Medulla oblongata (tissue), 1 donor: ENCODE data around the gene CASKIN1.
A peak's percentile ranks its signal among the peaks of the same experiment; 100 is the strongest.

ENCODE experiments used
- DNase-seq: peaks from one replicate; pipeline ENCODE4 v3.0.0-alpha.2; 2015; ENCODE audit errors: extremely low spot score

Gene CASKIN1

DNA sequence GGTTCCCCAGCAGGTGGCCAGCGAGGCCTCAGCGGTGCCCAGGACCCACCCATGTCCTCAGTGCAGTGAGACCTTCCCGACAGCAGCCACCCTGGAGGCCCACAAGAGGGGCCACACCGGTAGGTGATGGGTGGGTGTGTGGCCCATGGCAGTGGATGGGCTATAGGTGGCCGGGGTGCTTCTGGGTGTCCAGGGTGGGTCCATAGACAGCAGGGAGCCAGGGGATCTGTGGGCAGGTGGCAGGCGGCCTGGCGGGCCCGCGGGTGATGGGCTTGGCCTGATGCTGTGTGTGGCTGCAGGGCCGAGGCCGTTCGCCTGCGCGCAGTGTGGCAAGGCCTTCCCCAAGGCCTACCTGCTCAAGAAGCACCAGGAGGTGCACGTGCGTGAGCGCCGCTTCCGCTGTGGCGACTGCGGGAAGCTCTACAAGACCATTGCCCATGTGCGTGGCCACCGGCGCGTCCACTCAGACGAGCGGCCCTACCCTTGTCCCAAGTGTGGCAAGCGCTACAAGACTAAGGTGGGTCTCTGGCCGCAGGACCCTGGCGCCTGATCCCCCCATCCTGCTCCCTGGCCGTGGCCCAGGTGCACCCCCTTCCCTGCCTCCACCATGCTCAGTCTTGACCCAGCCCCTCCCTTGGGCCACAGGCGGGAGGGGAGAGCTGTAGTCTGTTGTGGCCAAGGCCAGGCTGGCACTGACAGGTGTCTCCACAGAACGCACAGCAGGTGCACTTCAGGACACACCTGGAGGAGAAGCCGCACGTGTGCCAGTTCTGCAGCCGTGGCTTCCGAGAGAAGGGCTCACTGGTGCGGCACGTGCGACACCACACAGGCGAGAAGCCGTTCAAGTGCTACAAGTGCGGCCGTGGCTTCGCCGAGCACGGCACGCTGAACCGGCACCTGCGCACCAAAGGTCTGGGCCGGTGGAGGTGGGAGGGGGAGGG is 37.7 kb upstream of the CASKIN1 start:
- no peak for DNase-seq

DNA sequence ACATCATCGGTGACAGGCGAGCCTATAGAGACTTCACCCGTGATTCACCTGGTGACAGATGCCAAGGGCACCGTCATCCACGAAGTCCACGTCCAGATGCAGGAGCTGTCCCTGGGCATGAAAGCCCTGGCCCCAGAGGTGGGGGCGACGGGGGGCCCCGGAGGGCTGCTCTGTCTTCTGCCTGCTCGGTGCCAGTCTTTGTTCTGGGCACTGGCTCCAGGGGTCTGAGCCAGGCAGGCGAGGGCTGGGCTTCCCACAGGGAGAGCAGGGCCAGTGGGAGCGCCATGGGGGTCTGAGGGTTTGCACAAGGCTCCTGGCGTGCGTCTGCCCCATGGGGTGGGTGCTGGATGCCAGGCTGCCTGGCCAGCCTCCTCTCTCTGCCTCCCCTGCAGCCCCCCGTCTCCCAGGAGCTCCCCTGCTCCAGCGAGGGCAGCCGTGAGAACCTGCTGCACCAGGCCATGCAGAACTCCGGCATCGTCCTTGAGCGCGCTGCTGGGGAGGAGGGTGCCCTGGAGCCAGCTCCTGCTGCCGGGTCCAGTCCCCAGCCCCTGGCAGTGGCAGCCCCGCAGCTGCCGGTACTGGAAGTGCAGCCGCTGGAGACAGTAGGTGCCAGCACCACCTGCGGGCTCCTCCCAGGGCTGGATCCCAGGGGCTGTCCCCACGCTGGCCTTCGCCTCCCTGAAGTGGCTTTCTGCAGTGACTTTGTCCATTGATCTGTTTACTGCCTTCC is 36.8 kb upstream of the CASKIN1 start:
- no peak for DNase-seq

DNA sequence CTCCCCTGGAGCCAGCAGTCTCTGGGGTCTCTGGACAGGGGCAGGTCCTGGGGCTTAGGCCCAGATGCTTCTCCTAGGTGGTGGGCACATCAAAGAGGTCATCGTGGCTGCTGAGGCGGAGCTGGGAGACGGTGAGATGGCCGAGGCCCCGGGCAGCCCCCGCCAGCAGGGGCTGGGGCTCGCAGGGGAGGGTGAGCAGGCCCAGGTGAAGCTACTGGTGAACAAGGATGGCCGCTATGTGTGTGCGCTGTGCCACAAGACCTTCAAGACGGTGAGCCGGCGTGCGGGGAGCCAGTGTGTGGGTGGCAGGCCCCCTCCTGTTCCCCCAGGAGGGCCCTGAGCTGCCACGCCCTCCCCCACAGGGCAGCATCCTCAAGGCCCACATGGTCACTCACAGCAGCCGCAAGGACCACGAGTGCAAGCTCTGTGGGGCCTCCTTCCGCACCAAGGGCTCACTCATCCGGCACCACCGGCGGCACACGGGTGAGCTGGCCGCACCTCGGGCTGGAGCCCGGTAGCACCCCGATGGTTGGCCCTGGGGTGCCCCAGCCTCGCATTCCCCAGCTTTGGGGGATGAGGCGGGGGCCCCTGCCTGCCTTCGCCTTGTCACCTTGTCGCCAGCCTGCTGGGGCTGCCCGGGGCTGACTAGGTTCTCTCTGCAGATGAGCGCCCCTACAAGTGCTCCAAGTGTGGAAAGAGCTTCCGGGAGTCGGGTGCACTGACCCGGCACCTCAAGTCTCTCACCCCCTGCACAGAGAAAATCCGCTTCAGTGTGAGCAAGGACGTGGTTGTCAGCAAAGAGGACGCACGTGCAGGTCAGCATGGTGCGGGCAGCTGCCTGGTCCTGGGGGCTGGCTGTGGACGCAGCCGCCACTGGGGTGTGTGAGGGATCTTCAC is 35.9 kb upstream of the CASKIN1 start:
- no peak for DNase-seq

DNA sequence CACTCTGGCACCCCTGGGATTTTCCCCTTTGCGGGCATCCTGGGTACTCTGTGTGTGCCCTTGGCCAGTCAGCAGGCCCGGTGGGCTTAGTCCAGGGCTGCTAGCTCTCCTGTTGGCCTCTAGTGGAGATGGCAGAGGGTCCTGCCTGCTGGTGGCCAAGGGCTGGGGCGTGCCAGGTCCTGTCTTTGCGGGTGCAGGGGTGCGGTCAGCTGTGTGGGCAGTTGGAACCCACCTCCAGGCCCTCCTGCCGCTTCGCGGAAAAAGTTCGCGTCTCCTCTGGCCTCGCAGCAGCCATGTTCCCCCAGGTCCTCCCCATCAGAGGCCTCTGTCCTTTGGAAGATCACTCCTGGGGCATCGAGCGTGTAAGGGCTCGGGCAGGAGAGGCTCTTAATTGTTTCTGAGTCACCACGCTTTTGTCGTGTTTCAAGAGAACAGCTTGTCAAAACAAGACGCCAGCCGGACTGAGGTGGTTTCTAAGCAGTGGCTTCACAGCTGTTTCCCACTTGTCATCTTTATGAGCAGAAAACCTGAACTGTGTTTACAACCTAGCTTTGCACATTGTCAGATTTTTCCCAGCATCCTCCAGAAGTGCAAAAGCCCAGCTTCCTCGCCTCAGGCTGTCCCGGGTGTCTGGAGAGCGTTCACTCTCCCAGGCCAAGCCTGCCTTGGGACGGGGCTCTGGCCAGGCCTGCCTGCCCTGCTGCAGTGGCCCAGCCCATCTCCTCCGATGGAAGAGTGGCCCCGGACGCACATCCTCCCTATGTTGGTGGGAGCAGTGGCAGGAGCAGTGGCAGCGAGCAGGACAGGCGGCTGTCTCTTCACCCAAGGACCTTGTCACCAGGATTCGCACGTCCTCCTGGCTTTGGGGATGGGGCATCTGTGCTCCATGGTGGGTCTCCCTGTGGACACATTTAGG is 34.9 kb upstream of the CASKIN1 start:
- no peak for DNase-seq

DNA sequence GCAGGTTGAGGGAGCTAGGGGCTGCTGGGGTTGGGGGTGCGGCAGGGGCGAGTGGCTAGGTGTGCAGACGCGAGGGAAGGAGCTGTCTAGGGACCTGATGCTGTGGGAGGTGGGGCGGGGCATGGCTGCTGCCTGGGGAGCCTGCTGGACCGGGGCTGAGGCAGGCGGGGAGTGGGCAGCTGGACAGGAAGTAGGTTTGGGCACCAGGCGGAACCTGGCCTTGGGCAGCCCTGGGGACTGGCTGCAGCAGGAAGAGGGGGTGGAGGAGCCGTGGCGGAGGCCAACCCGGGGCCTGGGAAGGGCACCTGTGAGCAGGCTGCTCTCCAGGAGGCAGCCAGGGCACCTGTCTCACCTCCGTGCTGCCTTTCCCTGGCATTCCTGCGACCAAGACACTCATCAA is 34.0 kb upstream of the CASKIN1 start:
- DNase-seq = no peak

DNA sequence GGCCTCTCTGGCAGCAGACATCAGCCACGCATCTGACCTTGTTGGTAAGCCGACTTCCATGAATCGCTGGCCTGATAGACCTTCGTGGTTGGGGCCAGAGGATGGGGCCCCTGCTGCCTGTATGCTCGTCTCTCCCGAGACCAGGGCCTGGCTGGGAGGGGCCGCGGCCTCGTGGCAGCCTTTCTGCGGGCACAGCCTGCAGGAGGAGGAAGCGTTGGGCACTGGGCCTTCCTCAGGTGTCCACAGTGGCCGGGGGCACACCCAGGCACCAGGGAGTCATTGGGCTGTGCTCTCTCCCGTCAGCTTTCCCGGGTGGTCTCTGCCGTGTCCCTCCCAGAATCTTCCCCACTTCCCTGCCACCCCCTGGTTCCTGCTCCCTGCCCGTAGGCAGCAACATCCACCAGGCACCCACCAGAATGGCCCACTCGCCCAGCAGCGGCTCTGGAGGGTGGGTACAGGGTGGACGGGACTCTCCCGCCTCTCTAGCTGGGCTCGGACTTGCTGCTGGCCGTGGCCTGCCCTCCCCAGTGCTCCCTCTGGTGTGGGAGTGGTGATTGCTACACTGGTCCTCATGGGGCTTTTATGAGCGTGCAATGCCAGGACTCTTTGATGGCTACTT is 33.3 kb upstream of the CASKIN1 start:
- no peak for DNase-seq

DNA sequence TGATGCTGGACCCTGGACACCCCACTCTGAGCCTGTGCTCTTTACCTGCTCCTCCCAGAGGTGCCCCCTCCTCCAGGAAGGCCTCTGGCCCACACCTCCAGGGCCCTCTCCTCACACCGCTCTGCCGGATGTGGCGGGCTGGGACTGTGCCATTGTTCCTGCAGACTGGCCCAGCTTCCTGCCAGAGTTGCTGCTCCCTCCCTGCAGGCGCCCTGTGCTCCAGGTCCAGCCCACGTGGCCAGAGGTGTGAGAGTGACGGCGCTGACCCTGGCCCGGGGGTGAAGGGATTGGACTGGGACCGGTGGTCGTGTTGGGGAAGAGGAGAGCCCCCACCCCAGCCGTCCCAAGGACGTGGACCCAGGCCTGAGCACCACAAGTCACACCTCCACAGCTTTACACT is 32.7 kb upstream of the CASKIN1 start:
- DNase-seq = no peak

DNA sequence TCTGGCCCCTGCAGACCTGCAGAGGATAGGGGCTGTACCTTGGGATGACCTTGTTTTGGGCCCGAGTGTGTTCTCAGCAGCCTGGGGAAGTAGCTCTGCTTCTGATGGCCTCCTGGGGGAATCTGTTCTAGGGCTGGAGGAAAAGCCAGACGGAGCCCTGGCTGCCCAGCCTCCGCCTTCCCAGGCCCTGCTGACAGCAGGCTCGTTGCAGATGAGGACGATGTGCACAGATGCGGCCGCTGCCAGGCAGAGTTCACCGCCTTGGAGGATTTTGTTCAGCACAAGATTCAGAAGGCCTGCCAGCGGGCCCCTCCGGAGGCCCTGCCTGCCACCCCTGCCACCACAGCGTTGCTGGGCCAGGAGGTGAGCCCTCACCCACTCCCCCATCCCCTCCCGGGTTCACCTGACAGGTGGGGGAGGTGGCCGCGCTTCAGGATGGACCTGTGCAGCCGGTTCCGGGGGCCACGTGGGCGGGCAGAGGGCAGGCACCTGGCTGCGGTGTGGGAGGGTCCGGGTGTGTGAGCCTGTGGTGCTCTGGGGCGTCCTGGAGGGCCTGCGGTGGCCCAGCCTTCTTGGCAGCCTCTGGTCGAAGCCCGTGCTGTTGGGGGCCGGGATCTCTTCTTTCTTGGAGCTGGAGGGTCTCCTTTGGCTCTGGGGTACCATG is 31.9 kb upstream of the CASKIN1 start:
- DNase-seq = no peak

DNA sequence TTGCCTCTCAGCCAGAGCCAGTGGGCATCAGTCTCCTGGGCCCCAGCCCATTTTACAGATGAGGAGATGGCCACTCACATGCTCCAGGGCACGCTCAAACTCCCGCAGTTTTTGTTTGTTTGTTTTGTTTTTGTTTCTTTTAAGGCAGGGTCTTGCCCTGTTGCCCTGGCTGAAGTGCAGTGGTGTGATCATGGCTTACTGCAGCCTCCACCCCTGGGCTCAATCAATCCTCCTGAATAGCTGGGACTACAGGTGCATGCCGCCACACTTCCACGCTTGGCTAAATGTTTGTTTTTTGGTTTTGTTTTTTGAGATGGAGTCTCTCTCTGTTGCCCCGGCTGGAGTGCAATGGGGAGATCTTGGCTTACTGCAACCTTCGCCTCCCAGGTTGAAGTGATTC is 30.5 kb upstream of the CASKIN1 start:
- no peak for DNase-seq

DNA sequence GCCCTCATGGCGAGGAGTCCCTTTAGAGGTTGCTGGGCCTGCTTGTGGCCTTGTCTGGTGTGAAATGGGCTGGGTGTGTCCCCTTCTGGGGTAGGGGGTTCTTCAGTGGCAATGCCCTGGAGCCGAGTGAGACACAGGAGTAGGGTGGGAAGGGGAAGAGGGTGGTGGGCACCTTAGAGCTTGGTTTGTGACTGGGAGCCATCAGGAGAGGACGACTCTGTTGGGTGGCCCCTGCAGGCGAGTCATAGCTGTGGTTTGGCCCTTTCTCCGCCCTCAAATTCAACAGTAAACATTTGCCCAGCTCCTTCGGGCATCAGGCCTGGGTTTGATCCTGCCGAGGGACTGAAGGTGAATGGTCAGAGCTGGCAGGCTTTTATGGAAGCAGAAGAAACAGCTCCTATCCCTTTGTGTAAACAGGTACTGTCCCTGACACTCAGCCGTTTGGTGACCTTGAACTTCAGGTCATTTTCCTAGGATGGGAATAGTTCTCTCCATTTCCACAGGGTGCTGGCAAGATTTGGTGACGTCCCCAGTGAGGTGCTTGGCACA is 29.9 kb upstream of the CASKIN1 start:
- DNase-seq = no peak

DNA sequence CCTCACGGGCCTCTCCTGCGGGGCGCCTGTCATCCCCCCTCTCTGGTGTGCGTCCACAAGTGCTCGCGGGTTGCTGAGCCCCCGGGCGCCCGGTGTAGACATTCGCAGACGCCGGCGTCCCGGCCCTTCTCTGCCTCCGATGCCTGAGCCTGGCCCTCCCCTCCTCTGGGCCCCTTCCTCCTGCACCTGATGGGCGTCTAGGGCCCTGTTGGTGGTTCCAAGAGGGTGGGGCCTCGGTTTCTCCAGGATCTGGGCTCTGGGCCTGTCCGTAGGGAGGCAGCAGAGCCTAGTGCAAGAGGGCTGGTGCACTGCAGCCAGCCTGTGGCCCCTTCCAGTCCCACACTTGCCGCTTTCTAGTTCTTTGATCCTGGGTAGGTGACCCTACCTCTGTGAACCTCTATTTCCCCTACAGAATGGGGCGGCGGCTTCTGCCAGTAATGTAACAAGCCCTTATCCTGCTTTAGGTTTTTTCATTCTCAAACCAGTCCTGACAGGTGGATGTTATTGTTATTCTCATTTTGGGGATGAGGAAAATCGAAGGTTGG is 27.6 kb upstream of the CASKIN1 start:
- DNase-seq = peak; percentile 48

DNA sequence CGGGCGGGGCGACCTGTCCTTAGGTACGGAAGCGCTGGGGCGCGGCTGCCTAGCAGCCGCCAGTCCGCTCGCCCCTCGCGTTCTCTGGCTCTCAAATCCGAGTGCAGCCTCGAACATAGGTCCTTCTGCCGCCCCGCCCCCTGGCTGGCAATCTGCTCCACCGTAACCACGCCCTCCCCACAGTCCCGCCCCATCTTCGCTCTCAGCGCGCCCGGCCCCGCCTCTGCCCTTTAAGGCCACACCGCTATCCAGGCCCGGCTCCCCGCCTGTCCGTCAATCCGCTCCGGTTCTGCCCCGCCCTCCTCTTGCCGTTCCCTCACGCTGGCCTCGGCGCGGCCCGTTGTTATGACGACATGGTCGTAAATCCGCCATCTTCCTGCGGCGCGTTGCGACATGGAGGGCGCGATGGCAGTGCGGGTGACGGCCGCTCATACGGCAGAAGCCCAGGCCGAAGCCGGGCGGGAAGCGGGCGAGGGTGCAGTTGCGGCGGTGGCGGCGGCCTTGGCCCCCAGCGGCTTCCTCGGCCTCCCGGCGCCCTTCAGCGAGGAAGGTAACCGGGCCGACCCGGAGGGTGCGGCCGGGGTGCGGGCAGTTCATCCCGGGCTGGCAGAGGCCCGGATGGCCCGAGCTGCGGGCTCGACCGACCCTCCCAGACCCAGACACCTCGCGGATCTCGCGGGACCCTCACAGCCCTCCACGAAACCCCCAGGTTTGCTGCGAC is 27.0 kb upstream of the CASKIN1 start, which contains the start of gene E4F1:
Gene E4F1, plus strand, starts transcription at position 371 of the 721 bp plus-strand sequence. Its CDS starts 23 bp downstream, at position 394.
- DNase-seq = peak; percentile 98

DNA sequence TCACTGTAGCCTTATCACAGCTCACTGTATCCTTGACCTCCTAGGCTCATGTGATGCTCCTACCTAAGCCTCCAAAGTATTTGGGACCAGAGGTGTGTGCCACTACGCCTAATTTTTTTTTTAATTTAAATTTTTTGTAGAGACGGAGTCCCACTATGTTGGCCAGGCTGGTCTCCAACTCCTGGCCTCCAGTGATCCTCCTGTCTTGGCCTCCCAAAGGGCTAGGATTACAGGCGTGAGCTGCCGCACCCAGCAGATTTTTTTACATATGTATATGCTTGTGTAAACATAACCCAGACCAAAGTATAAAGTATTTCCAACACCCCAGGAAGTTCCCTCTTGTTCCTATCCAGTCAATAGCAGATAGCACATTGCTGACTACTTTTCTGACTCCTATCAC is 19.9 kb upstream of the CASKIN1 start:
- no peak for DNase-seq

DNA sequence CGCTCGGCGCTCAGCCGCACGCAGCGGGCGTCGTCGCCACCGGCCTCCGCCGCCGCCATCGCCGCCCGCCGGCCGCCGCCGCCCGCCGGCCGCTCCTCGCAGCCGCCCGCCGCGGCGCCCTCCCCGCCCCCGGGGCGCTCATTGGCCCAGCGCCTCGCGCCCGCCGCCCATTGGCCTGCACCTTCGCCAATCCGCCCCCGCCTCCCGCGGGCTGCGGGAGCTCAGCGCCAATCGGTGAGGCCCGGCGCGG is 18.2 kb upstream of the CASKIN1 start, which contains the start of gene PGP:
Gene PGP, minus strand, starts transcription at position 122 of the 250 bp plus-strand sequence. Its CDS starts 63 bp downstream, at position 59.
- no peak for DNase-seq

DNA sequence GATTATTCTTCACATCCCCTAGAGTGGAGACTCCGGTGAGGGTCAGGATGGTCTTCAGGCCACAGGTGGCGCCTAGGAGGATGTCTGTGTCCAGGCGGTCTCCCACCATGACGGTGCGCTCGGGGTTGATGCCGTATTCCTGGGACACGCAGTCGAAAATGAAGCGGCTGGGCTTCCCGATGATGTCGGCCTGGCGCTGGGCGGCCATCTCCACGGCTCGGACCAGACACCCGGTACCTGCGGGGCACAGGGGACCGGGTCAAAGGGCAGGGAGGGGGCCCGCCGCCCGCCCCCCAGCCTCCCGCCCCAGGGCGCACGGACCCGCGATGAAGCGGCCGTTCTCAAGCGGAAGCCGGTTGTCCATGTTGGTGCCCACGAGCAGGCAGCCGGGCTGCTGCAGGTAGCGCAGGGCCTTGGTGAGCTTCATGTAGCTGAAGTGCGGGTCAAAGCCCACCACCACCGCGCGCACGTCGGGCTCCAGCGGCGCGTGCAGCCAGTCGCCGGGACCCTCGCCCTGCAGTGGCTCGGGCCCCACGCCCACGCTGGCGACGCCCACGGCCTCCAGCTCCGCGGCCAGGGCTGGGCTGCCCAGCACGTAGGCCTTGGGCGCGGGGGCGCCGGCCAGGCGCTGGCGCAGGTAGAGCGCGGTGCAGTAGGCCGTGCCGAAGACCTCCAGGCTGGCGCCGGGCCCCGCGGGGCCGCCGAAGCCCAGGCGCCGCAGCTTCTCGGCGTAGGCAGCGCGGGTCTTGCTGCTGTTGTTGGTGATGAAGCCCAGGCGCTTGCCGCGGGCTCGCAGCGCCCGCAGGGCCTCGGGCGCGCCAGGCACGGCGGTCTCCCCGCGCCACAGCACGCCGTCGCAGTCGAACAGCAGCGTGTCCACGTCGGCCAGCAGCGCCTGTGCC is 17.7 kb upstream of the CASKIN1 start:
- no peak for DNase-seq

DNA sequence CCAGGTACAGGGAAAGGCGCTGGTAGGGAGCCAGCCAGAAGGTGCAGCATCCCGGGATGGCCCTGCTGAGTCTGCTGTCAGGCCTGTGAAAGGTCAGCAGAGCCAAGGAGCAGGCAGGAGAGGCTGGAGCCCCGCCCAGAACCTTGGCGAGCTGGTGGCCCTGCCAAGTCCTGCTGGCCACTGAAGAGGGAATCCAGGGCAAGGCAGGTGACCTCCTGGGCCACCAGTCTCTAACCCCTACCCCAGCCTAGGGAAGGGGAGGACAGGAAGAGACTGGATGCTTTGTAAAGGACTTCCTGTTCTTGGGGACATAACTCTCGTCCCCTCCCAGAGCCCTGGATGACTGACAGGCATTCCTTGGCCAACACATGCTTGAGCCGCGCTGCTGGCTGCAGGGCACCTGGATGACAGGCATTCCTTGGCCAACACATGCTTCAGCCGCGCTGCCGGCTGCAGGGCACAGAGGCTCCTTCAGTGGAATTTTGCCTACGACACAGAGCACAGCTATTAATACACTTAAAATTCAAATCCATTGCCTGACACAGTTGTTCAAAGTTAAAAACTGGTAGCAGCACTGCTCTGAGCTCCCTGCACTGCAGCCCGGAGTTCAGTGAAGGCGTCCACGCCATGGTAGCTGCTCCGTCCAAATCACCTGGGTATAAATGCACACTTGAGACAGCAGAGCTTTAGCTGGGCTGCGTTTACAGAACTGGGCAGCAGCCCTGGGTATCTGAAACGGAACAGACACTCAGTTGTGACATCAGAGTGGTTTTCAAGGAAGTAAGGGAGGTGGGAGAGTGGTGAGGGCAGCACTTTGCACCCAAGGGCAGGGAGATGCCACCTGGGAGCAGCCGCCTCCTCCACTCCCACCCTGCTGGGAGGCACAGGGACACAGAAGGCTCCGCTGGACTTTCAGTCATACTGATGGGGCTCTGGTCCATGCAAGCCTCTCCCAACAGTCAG is 16.2 kb upstream of the CASKIN1 start:
- no peak for DNase-seq
